Tibial artery (tissue), 4 donors: Measurements from ENCODE around the gene RABGGTB.

ENCODE experiments used
- DNase-seq, 2 donors: peaks; one replicate each; pipeline ENCODE4 v3.0.0-alpha.2; 2019
- H3K27ac ChIP-seq, 2 donors: fragments of 200-600 bp; sonication (generic) in 1 of 2; 1 replicate in 1 of 2; 2 replicates in 1 of 2; pipeline ENCODE4 v1.5.1; 2018 to 2019; ENCODE audit warnings: mild to moderate bottlenecking in 1 of 2
- H3K27me3 ChIP-seq, 2 donors: fragments of 200-600 bp; sonication (generic) in 1 of 2; one replicate each; pipeline versions ENCODE4 v1.5.1 to v1.6.0; 2016 to 2019
- H3K36me3 ChIP-seq, 3 donors: fragments of 200-600 bp; sonication (generic) in 2 of 3; one replicate each; pipeline ENCODE4 v1.5.1; 2016 to 2019; ENCODE audit warnings: mild to moderate bottlenecking in 2 of 3
- H3K4me1 ChIP-seq, 4 donors: fragments of 200-600 bp; sonication (generic) in 2 of 4; 1 replicate in 3 of 4; 2 replicates in 1 of 4; pipeline ENCODE4 v1.5.1; 2016 to 2019
- H3K4me3 ChIP-seq, 2 donors: fragments of 200-600 bp; sonication (generic) in 1 of 2; 1 replicate in 1 of 2; 2 replicates in 1 of 2; pipeline ENCODE4 v1.5.1; 2018 to 2019; ENCODE audit warnings: mild to moderate bottlenecking in 2 of 2
- H3K9me3 ChIP-seq, 3 donors: fragments of 200-600 bp; sonication (generic) in 1 of 3; one replicate each; pipeline ENCODE4 v1.5.1; 2016 to 2019
- CTCF ChIP-seq, 2 experiments: fragments of 200-600 bp in 1 of 2; fragments of 450-650 bp in 1 of 2; IDR thresholded peaks; one replicate each; pipeline ENCODE4 v1.5.1; 2017 to 2019; ENCODE audit warnings: antibody characterized with exemption in 2 of 2, mild to moderate bottlenecking in 1 of 2, moderate library complexity in 1 of 2
- intact Hi-C: fragments of 100-400 bp; cut with DNase I; formaldehyde crosslinking; loops from one replicate; pipeline ENCODE4 v1.15.0; 2023; ENCODE audit warnings: low total_unique reads

Gene RABGGTB

GRCh38 chr1:75792091-75792490 is 6.0 kb downstream of the RABGGTB start:
- Histone ChIP-seq H3K36me3 (peaks cover 69 to 73% (median 71%) of the 10 kb centered on the region in 3 donors), H3K4me3 (no peak overlapping the region), H3K9me3 (no peaks in the 10 kb centered on the region), H3K4me1 (peaks cover 0 to 41% (median 35%) of the 10 kb centered on the region in 4 donors), H3K27me3 (no peaks in the 10 kb centered on the region), H3K27ac (no peak overlapping the region)
- intact Hi-C loops = no loop called here
- no peak for DNase-seq
- TF ChIP-seq CTCF (IDR thresholded peaks at IDR 0.05) = no peak

- peaks cover 0 to 18% (median 14%) of the 10 kb centered on the region in 4 donors for H3K4me1 ChIP-seq
- H3K27me3 ChIP-seq = no peaks in the 10 kb centered on the region
- H3K27ac ChIP-seq = no peak overlapping the region
- TF ChIP-seq CTCF (IDR thresholded peaks at IDR 0.05) = no peak
- intact Hi-C loops = no loop called here
- peaks cover 77 to 86% (median 85%) of the 10 kb centered on the region in 3 donors for H3K36me3 ChIP-seq
- no peaks in the 10 kb centered on the region for H3K9me3 ChIP-seq
- no peak overlapping the region for H3K4me3 ChIP-seq
- DNase-seq = no peak
These were observed 8.3 kb downstream of the RABGGTB start for GRCh38 chr1:75794382-75794781.

- no peak for DNase-seq
- no peak overlapping the region for H3K4me3 ChIP-seq
- no peaks in the 10 kb centered on the region for H3K9me3 ChIP-seq
- peaks cover 0 to 4% (median 2%) of the 10 kb centered on the region in 4 donors for H3K4me1 ChIP-seq
- peaks cover 66 to 77% (median 76%) of the 10 kb centered on the region in 3 donors for H3K36me3 ChIP-seq
- TF ChIP-seq CTCF (IDR thresholded peaks at IDR 0.05) = no peak
- intact Hi-C loops = no loop called here
- no peak overlapping the region for H3K27ac ChIP-seq
- H3K27me3 ChIP-seq = no peaks in the 10 kb centered on the region
These were observed 9.7 kb downstream of the RABGGTB start for GRCh38 chr1:75795703-75796193.

GRCh38 chr1:75796376-75797272 is 10.6 kb downstream of the RABGGTB start, which contains the start of gene MSH4:
Gene MSH4 (plus strand): TSS chr1:75796882. CDS start chr1:75796986, 104 bp downstream.
- no peak for DNase-seq
- H3K4me3 ChIP-seq = no peak within 1 kb of the TSS
- no peak for TF ChIP-seq CTCF (IDR thresholded peaks at IDR 0.05)
- H3K9me3 ChIP-seq = no peaks in the 10 kb centered on the region
- no peak within 1 kb of the TSS for H3K27ac ChIP-seq
- no peaks in the 10 kb centered on the region for H3K4me1 ChIP-seq
- peaks cover 57 to 70% (median 69%) of the 10 kb centered on the region in 3 donors for H3K36me3 ChIP-seq
- no peaks in the 10 kb centered on the region for H3K27me3 ChIP-seq
- intact Hi-C loops = no loop called here

- H3K4me3 ChIP-seq = no peak overlapping the region
- H3K27me3 ChIP-seq = no peaks in the 10 kb centered on the region
- no peak for TF ChIP-seq CTCF (IDR thresholded peaks at IDR 0.05)
- DNase-seq = no peak
- H3K36me3 ChIP-seq = peaks cover 51 to 63% (median 62%) of the 10 kb centered on the region in 3 donors
- H3K9me3 ChIP-seq = no peaks in the 10 kb centered on the region
- intact Hi-C loops = no loop called here
- no peak overlapping the region for H3K27ac ChIP-seq
- H3K4me1 ChIP-seq = no peaks in the 10 kb centered on the region
These were observed 11.2 kb downstream of the RABGGTB start for GRCh38 chr1:75797273-75797588.
